Sigmoid colon (tissue), 7 donors: ENCODE measurements around the gene ARL6IP4. TPM values are rescaled to one million over a fixed set of nuclear protein-coding genes. Genes with fewer than 3 reads are reported as not detected.

Experiments
- DNase-seq: peaks from one replicate; pipeline ENCODE4 v3.0.0-alpha.2; 2019
- H3K27ac ChIP-seq, 4 donors: fragments of 200-600 bp; sonication (generic); one replicate each; pipeline ENCODE4 v1.5.1; 2016 to 2019; ENCODE audit warnings: mild to moderate bottlenecking in 1 of 4
- H3K27me3 ChIP-seq, 3 donors: fragments of 200-600 bp; sonication (generic); one replicate each; pipeline ENCODE4 v1.5.1; 2019; ENCODE audit warnings: mild to moderate bottlenecking in 1 of 3
- H3K36me3 ChIP-seq, 4 donors: fragments of 200-600 bp; sonication (generic); one replicate each; pipeline ENCODE4 v1.5.1; 2016 to 2019
- H3K4me1 ChIP-seq, 4 donors: fragments of 200-600 bp; sonication (generic); one replicate each; pipeline ENCODE4 v1.5.1; 2017 to 2019
- H3K4me3 ChIP-seq, 4 donors: fragments of 200-600 bp; sonication (generic); one replicate each; pipeline ENCODE4 v1.5.1; 2017 to 2019; ENCODE audit warnings: mild to moderate bottlenecking in 2 of 4, moderate library complexity in 1 of 4
- H3K9me3 ChIP-seq, 4 donors: fragments of 200-600 bp in 3 of 4; sonication (generic) in 3 of 4; one replicate each; pipeline versions ENCODE4 v1.5.1 to v1.6.1; 2013 to 2019
- CTCF ChIP-seq, 4 experiments: fragments of 450-650 bp in 3 of 4; fragments of 200-600 bp in 1 of 4; IDR thresholded peaks; one replicate each; pipeline ENCODE4 v1.5.1; 2016 to 2019; ENCODE audit warnings: antibody characterized with exemption in 4 of 4, mild to moderate bottlenecking in 3 of 4, moderate library complexity in 2 of 4
- EP300 ChIP-seq, 4 donors: sonication (generic); formaldehyde crosslinking; IDR thresholded peaks; one replicate each; pipeline ENCODE4 v1.6.1; 2017; ENCODE audit warnings: antibody characterized with exemption in 4 of 4
- POLR2A ChIP-seq, 2 donors: fragments of 450-650 bp; IDR thresholded peaks; one replicate each; pipeline ENCODE4 v1.6.1; 2016; ENCODE audit warnings: antibody characterized with exemption in 2 of 2, mild to moderate bottlenecking in 2 of 2, moderate library complexity in 2 of 2
- POLR2AphosphoS5 ChIP-seq, 4 donors: sonication (generic); formaldehyde crosslinking; IDR thresholded peaks; one replicate each; pipeline ENCODE4 v1.6.1; 2017; ENCODE audit warnings: antibody characterized with exemption in 4 of 4
- WGBS, 2 donors: extraction: QIAGEN DNeasy Blood & Tissue Kit; methylation state at CpG; one replicate each; pipeline ENCODE4 v1.1.7; 2013; 5-methylcytosine and 5-hydroxymethylcytosine counted together
- intact Hi-C: fragments of 100-400 bp; cut with DNase I; formaldehyde crosslinking; loops from one replicate; pipeline ENCODE4 v1.15.1; 2023
- polyA plus RNA-seq, 3 donors: library from polyadenylated mRNA; stranded (reverse); fragments of 200-250 nt; gene quantifications; one replicate each; pipeline ENCODE4 v1.2.3, GENCODE V29; 2013
- total RNA-seq, 4 donors: library from RNA; depleted of rRNA; stranded (reverse); fragments of >200 nt; gene quantifications; one replicate each; pipeline ENCODE4 v1.1.0, GENCODE V29; 2016
- donor health status: healthy with polysubstance abuse.
- donor health status: Bipolar disorder and iron deficiency.
- donor health status: healthy.

ARL6IP4 gene
- total and polyA plus RNA-seq, 7 donors: 211 to 358 (median 312) TPM

GRCh38 chr12:122990961-122991622, 10.6 kb downstream of the ARL6IP4 start:
- H3K4me1 ChIP-seq: peaks cover 0 to 8% (median 0%) of the 10 kb centered on the region in 4 donors
- WGBS, 2 donors: 92 to 94% methylated on average over 13 of the region's 13 CpGs
- H3K4me3 ChIP-seq: no peak overlapping the region
- no peaks in the 10 kb centered on the region for H3K9me3 ChIP-seq
- no peak overlapping the region for H3K27ac ChIP-seq
- no peak for DNase-seq
- intact Hi-C loops: no loop called here
- peaks cover 12 to 50% (median 18%) of the 10 kb centered on the region in 4 donors for H3K36me3 ChIP-seq
- no peaks in the 10 kb centered on the region for H3K27me3 ChIP-seq
- TF ChIP-seq POLR2AphosphoS5 (IDR thresholded peaks at IDR 0.05) (no peak), CTCF (IDR thresholded peaks at IDR 0.05) (no peak), POLR2A (IDR thresholded peaks at IDR 0.05) (no peak), EP300 (IDR thresholded peaks at IDR 0.05) (no peak)

GRCh38 chr12:122991623-122992275, 11.3 kb downstream of the ARL6IP4 start:
- no peaks in the 10 kb centered on the region for H3K9me3 ChIP-seq
- no peak overlapping the region for H3K27ac ChIP-seq
- intact Hi-C loops: no loop called here
- peaks cover 12 to 50% (median 19%) of the 10 kb centered on the region in 4 donors for H3K36me3 ChIP-seq
- no peak overlapping the region for H3K4me3 ChIP-seq
- 85 to 90% methylated on average over 27 of the region's 27 CpGs for whole genome bisulfite sequencing, 2 donors
- no peak for DNase-seq
- TF ChIP-seq POLR2AphosphoS5 (IDR thresholded peaks at IDR 0.05) (no peak), POLR2A (IDR thresholded peaks at IDR 0.05) (no peak), CTCF (IDR thresholded peaks at IDR 0.05) (no peak), EP300 (IDR thresholded peaks at IDR 0.05) (no peak)
- H3K27me3 ChIP-seq: no peaks in the 10 kb centered on the region
- H3K4me1 ChIP-seq: peaks cover 0 to 12% (median 0%) of the 10 kb centered on the region in 4 donors

- Histone ChIP-seq H3K4me3 (no peak overlapping the region), H3K27ac (no peak overlapping the region), H3K9me3 (no peaks in the 10 kb centered on the region), H3K36me3 (peaks cover 8 to 50% (median 14%) of the 10 kb centered on the region in 4 donors), H3K27me3 (no peaks in the 10 kb centered on the region), H3K4me1 (peaks cover 0 to 12% (median 0%) of the 10 kb centered on the region in 4 donors)
- no peak for DNase-seq
- 86 to 94% methylated on average over 19 of the region's 19 CpGs for WGBS, 2 donors
- TF ChIP-seq EP300 (IDR thresholded peaks at IDR 0.05) (no peak), POLR2A (IDR thresholded peaks at IDR 0.05) (no peak), POLR2AphosphoS5 (IDR thresholded peaks at IDR 0.05) (no peak)
- intact Hi-C loops: no loop called here
These were observed 11.9 kb downstream of the ARL6IP4 start for GRCh38 chr12:122992386-122992785.

- Histone ChIP-seq H3K27me3 (no peaks in the 10 kb centered on the region), H3K27ac (no peak overlapping the region), H3K36me3 (peaks cover 0 to 37% (median 4%) of the 10 kb centered on the region in 4 donors), H3K9me3 (no peaks in the 10 kb centered on the region), H3K4me1 (peaks cover 0 to 12% (median 0%) of the 10 kb centered on the region in 4 donors), H3K4me3 (no peak overlapping the region)
- TF ChIP-seq POLR2AphosphoS5 (IDR thresholded peaks at IDR 0.05) (no peak), POLR2A (IDR thresholded peaks at IDR 0.05) (no peak), CTCF (IDR thresholded peaks at IDR 0.05) (no peak), EP300 (IDR thresholded peaks at IDR 0.05) (no peak)
- no peak for DNase-seq
- intact Hi-C loops: no loop called here
- 94 to 95% methylated on average over 10 of the region's 10 CpGs for WGBS, 2 donors
These were observed 13.7 kb downstream of the ARL6IP4 start for GRCh38 chr12:122994140-122994675.
